Psoas muscle (tissue), 8 donors: ENCODE results near the gene UQCRFS1. TPM values are rescaled to one million over a fixed set of nuclear protein-coding genes. Genes with fewer than 3 reads are reported as not detected.

Source experiments
- ATAC-seq, 4 donors: fragments of 200-7000 bp; cut with Tn5 transposase; one replicate each; pipeline ENCODE4 v1.9.1; 2020; ENCODE audit warnings: moderate library complexity in 3 of 4, mild to moderate bottlenecking in 2 of 4
- DNase-seq, 2 donors: peaks; one replicate each; pipeline ENCODE4 v3.0.0-alpha.2; 2020
- H3K27ac ChIP-seq: fragments of 200-600 bp; one replicate; pipeline ENCODE4 v1.8.0; 2022
- H3K27me3 ChIP-seq, 3 donors: fragments of 200-600 bp in 1 of 3; one replicate each; pipeline versions ENCODE4 v1.6.1 to v1.8.0; 2013 to 2022; ENCODE audit warnings: low read length in 2 of 3, mild to moderate bottlenecking in 2 of 3, moderate library complexity in 1 of 3; ENCODE audit not compliant: insufficient read depth in 3 of 3
- H3K36me3 ChIP-seq, 2 donors: fragments of 200-600 bp in 1 of 2; one replicate each; pipeline versions ENCODE4 v1.6.1 to v1.8.0; 2013 to 2022; ENCODE audit warnings: low read depth in 1 of 2, mild to moderate bottlenecking in 1 of 2, moderate library complexity in 1 of 2; ENCODE audit not compliant: insufficient read depth in 1 of 2
- H3K4me1 ChIP-seq: fragments of 200-600 bp; one replicate; pipeline ENCODE4 v1.8.0; 2022
- H3K4me3 ChIP-seq: fragments of 200-600 bp; one replicate; pipeline ENCODE4 v1.8.0; 2022; ENCODE audit warnings: mild to moderate bottlenecking
- H3K9me3 ChIP-seq: fragments of 200-600 bp; one replicate; pipeline ENCODE4 v1.8.0; 2022
- CTCF ChIP-seq: fragments of 200-600 bp; IDR thresholded peaks from one replicate; pipeline ENCODE4 v1.8.0; 2022; ENCODE audit warnings: antibody characterized with exemption
- WGBS, 3 donors: extraction: QIAGEN DNeasy Blood & Tissue Kit; methylation state at CpG; one replicate each; pipeline versions ENCODE4 v1.1.6 to v1.1.7; 2013; 5-methylcytosine and 5-hydroxymethylcytosine counted together
- intact Hi-C, 2 donors: fragments of 100-400 bp; cut with DNase I; formaldehyde crosslinking; loops; one replicate each; pipeline versions ENCODE4 v1.11.0 to v1.14.2; 2022
- long read RNA-seq, 2 donors: library from polyadenylated mRNA; unstranded; transcript quantifications; one replicate each; pipeline ENCODE4 v2.0.0, GENCODE V29; 2021
- polyA plus RNA-seq, 3 donors: library from polyadenylated mRNA; stranded (reverse); fragments of 200-250 nt; gene quantifications; one replicate each; pipeline ENCODE4 v1.2.3, GENCODE V29; 2013
- total RNA-seq, 4 donors: library from RNA; stranded (reverse); fragmentation: NEBNext Ultra II Directional in 2 of 4; extraction: Animal tissue kit (Norgen Biotek cat#: 25700) in 2 of 4; gene quantifications; one replicate each; pipeline versions ENCODE4 v1.2.1 to v1.2.4, GENCODE V29; 2021 to 2023
- donor health status: healthy with polysubstance abuse.
- donor health status: DM: no; HTN: no; CAD: no; lungs with moderate emphysema.
- donor health status: Bipolar disorder and iron deficiency.
- donor health status: healthy.
- donor health status: DM: yes; HTN: yes; CAD: no.
- donor health status: DM: no; HTN: no; CAD: no.
- donor health status: DM: no; HTN: no; CAD: no.
- donor health status: DM: yes; HTN: yes; CAD: no.

The UQCRFS1 gene
- total RNA-seq: 100 to 1,000 TPM; 102 to 155 (median 109) TPM
- polyA plus RNA-seq: 100 to 1,000 TPM; 104 to 208 (median 108) TPM
- long read RNA-seq, donor 1, transcript UQCRFS1-201 (2 exons, 3,475 nt): major isoform, 421 of 428 reads
- long read RNA-seq, donor 1, partial matches to known transcripts: 0 of 428 reads
- long read RNA-seq, donor 1, other reads (novel, unspliced or antisense): 7 of 428 reads
- long read RNA-seq, donor 2, transcript UQCRFS1-201 (2 exons, 3,475 nt): major isoform, 842 of 853 reads
- long read RNA-seq, donor 2, partial matches to known transcripts: 0 of 853 reads
- long read RNA-seq, donor 2, other reads (novel, unspliced or antisense): 11 of 853 reads

GRCh38 chr19:29212648-29213573 lies at the start of gene UQCRFS1:
TSS of gene UQCRFS1 (minus strand) at chr19:29213151. CDS start at chr19:29213118, 33 bp downstream.
- ATAC-seq (peak; percentile 99), DNase-seq (peak; percentile 96 to 97)
- 0% methylated on average over 69 to 88 of the region's 95 CpGs for WGBS, 3 donors
- no peak for TF ChIP-seq CTCF
- Histone ChIP-seq H3K4me1 (peaks cover 24% of the 10 kb centered on the region), H3K36me3 (no peaks in the 10 kb centered on the region), H3K27me3 (no peaks in the 10 kb centered on the region), H3K27ac (peak within 1 kb of the TSS; percentile 91), H3K9me3 (no peaks in the 10 kb centered on the region), H3K4me3 (peak within 1 kb of the TSS; percentile 76)
- intact Hi-C loops: loop anchor here in 1 of 2 donors (5.0 kb wide), 1 partner anchor 44 kb away; no protein-coding TSS in a partner anchor

- DNase-seq (no peak), ATAC-seq (no peak)
- H3K27ac ChIP-seq: no peak overlapping the region
- 68 to 77% (median 72%) methylated on average over 2 of the region's 2 CpGs for WGBS, 3 donors
- no peaks in the 10 kb centered on the region for H3K36me3 ChIP-seq
- intact Hi-C loops: loop anchor here in 1 of 2 donors (10.0 kb wide), 1 partner anchor 527 kb away; no protein-coding TSS in a partner anchor
- TF ChIP-seq CTCF: no peak
- H3K27me3 ChIP-seq: no peaks in the 10 kb centered on the region
- no peaks in the 10 kb centered on the region for H3K9me3 ChIP-seq
- H3K4me1 ChIP-seq: peaks cover 10% of the 10 kb centered on the region
- H3K4me3 ChIP-seq: no peak overlapping the region
Measured at GRCh38 chr19:29262085-29262484, 49.1 kb upstream of the UQCRFS1 start.

GRCh38 chr19:29260477-29261317 lies 47.7 kb upstream of the UQCRFS1 start:
- Histone ChIP-seq H3K27me3 (no peaks in the 10 kb centered on the region), H3K36me3 (no peaks in the 10 kb centered on the region), H3K4me3 (no peak overlapping the region), H3K4me1 (peaks cover 10% of the 10 kb centered on the region), H3K9me3 (no peaks in the 10 kb centered on the region), H3K27ac (peak overlapping the region; percentile 70)
- peak; percentile 56 to 76 (median 68) for ATAC-seq
- 43 to 74% (median 61%) methylated on average over 5 of the region's 5 CpGs for WGBS, 3 donors
- intact Hi-C loops: loop anchor here in 1 of 2 donors (10.0 kb wide), 1 partner anchor 526 kb away; no protein-coding TSS in a partner anchor
- TF ChIP-seq CTCF: peak; percentile 51
- DNase-seq: peak in 1 of 2 donors; percentile 29

GRCh38 chr19:29259867-29260281 lies 46.9 kb upstream of the UQCRFS1 start:
- no peaks in the 10 kb centered on the region for H3K9me3 ChIP-seq
- no peak for TF ChIP-seq CTCF
- WGBS, 3 donors: 15 to 25% (median 24%) methylated on average over 6 of the region's 6 CpGs
- no peak overlapping the region for H3K4me3 ChIP-seq
- H3K27ac ChIP-seq: peak overlapping the region; percentile 70
- H3K36me3 ChIP-seq: no peaks in the 10 kb centered on the region
- no peaks in the 10 kb centered on the region for H3K27me3 ChIP-seq
- H3K4me1 ChIP-seq: peaks cover 10% of the 10 kb centered on the region
- DNase-seq: peak in 1 of 2 donors; percentile 22
- ATAC-seq: peak; percentile 79 to 86 (median 80)
- intact Hi-C loops: loop anchor here (5.0 to 10.0 kb wide), 2 partner anchors 48 to 525 kb away; partner anchors contain the start of gene UQCRFS1 (in 1 of the 2)
